Measurements from ENCODE around the gene DELE1. TPM values are rescaled to one million over a fixed set of nuclear protein-coding genes. Genes with fewer than 3 reads are reported as not detected.

Gene DELE1
- total RNA-seq (2014; rRNA removed; shearing (Covaris generic); ENCODE audit: low replicate concordance) = 100 and 124 TPM in 2 replicates

- peak; percentile 97 for DNase-seq
- Histone ChIP-seq H3K4me1 (ENCODE audit: low read length) (peaks cover 12% of the 10 kb centered on the region), H3K9me2 (replicated peaks; ENCODE audit: insufficient read depth, low read length) (no peaks in the 10 kb centered on the region), H3K36me3 (ENCODE audit: insufficient read depth, low read length) (peaks cover 23% of the 10 kb centered on the region; the same call in 1 of the 2 replicates), H3K9me3 (ENCODE audit: low read length) (no peaks in the 10 kb centered on the region), H4K20me1 (ENCODE audit: insufficient read depth, low read depth, low read length) (0 out of 2 replicates have a peak, but pooled peaks cover 3% of the 10 kb centered on the region), H3K27me3 (ENCODE audit: low read length) (no peaks in the 10 kb centered on the region), H2AFZ (ENCODE audit: low read length) (peak within 1 kb of the TSS; percentile 68; the same call in 1 of the 2 replicates), H3K4me2 (ENCODE audit: low read depth, low read length, poor library complexity, severe bottlenecking) (peak within 1 kb of the TSS; percentile 96), H3K4me3 (ENCODE audit: low read length) (peak within 1 kb of the TSS; percentile 97), H3K27ac (ENCODE audit: low read length) (peak within 1 kb of the TSS; percentile 88), H3K9ac (ENCODE audit: low read length) (peak within 1 kb of the TSS; percentile 99), H3K79me2 (ENCODE audit: low read length) (peaks cover 22% of the 10 kb centered on the region)
Observed at GRCh38 chr5:141923448-141924313, at the start of gene DELE1. Gene DELE1 (plus strand): TSS chr5:141923871. CDS start chr5:141923942, 71 bp downstream.

GRCh38 chr5:141873933-141874261, 49.8 kb upstream of the DELE1 start:
- Histone ChIP-seq H4K20me1 (ENCODE audit: insufficient read depth, low read depth, low read length) (no peaks in the 10 kb centered on the region), H2AFZ (ENCODE audit: low read length) (no peak overlapping the region), H3K4me1 (ENCODE audit: low read length) (peaks cover 2% of the 10 kb centered on the region), H3K4me2 (ENCODE audit: low read depth, low read length, poor library complexity, severe bottlenecking) (no peak overlapping the region), H3K79me2 (ENCODE audit: low read length) (no peaks in the 10 kb centered on the region), H3K9ac (ENCODE audit: low read length) (no peak overlapping the region), H3K27me3 (ENCODE audit: low read length) (no peaks in the 10 kb centered on the region), H3K4me3 (ENCODE audit: low read length) (no peak overlapping the region), H3K9me2 (replicated peaks; ENCODE audit: insufficient read depth, low read length) (no peaks in the 10 kb centered on the region), H3K36me3 (ENCODE audit: insufficient read depth, low read length) (no peaks in the 10 kb centered on the region), H3K9me3 (ENCODE audit: low read length) (no peaks in the 10 kb centered on the region), H3K27ac (ENCODE audit: low read length) (no peak overlapping the region)
- no peak for DNase-seq

- H3K27ac ChIP-seq (ENCODE audit: low read length) = no peak overlapping the region
- DNase-seq = no peak
- H3K36me3 ChIP-seq (ENCODE audit: insufficient read depth, low read length) = no peaks in the 10 kb centered on the region
- H3K9me3 ChIP-seq (ENCODE audit: low read length) = no peaks in the 10 kb centered on the region
- H3K9ac ChIP-seq (ENCODE audit: low read length) = no peak overlapping the region
- H3K4me1 ChIP-seq (ENCODE audit: low read length) = peaks cover 6% of the 10 kb centered on the region
- no peak overlapping the region for H3K4me2 ChIP-seq (ENCODE audit: low read depth, low read length, poor library complexity, severe bottlenecking)
- H2AFZ ChIP-seq (ENCODE audit: low read length) = no peak overlapping the region
- H3K4me3 ChIP-seq (ENCODE audit: low read length) = no peak overlapping the region
- H3K9me2 ChIP-seq (replicated peaks; ENCODE audit: insufficient read depth, low read length) = no peaks in the 10 kb centered on the region
- no peaks in the 10 kb centered on the region for H3K79me2 ChIP-seq (ENCODE audit: low read length)
- H4K20me1 ChIP-seq (ENCODE audit: insufficient read depth, low read depth, low read length) = no peaks in the 10 kb centered on the region
- H3K27me3 ChIP-seq (ENCODE audit: low read length) = no peaks in the 10 kb centered on the region
Observed at GRCh38 chr5:141874262-141874964, 49.3 kb upstream of the DELE1 start.

GRCh38 chr5:141875022-141875740, 48.5 kb upstream of the DELE1 start:
- Histone ChIP-seq H3K27ac (ENCODE audit: low read length) (no peak overlapping the region), H3K27me3 (ENCODE audit: low read length) (no peaks in the 10 kb centered on the region), H3K79me2 (ENCODE audit: low read length) (no peaks in the 10 kb centered on the region), H3K4me3 (ENCODE audit: low read length) (no peak overlapping the region), H3K4me2 (ENCODE audit: low read depth, low read length, poor library complexity, severe bottlenecking) (no peak overlapping the region), H3K36me3 (ENCODE audit: insufficient read depth, low read length) (no peaks in the 10 kb centered on the region), H3K9me3 (ENCODE audit: low read length) (no peaks in the 10 kb centered on the region), H2AFZ (ENCODE audit: low read length) (no peak overlapping the region), H4K20me1 (ENCODE audit: insufficient read depth, low read depth, low read length) (no peaks in the 10 kb centered on the region), H3K9ac (ENCODE audit: low read length) (no peak overlapping the region), H3K4me1 (ENCODE audit: low read length) (peaks cover 12% of the 10 kb centered on the region), H3K9me2 (replicated peaks; ENCODE audit: insufficient read depth, low read length) (no peaks in the 10 kb centered on the region)
- DNase-seq = no peak

- no peak overlapping the region for H2AFZ ChIP-seq (ENCODE audit: low read length)
- H3K9ac ChIP-seq (ENCODE audit: low read length) = no peak overlapping the region
- H3K9me3 ChIP-seq (ENCODE audit: low read length) = no peaks in the 10 kb centered on the region
- no peaks in the 10 kb centered on the region for H4K20me1 ChIP-seq (ENCODE audit: insufficient read depth, low read depth, low read length)
- H3K4me2 ChIP-seq (ENCODE audit: low read depth, low read length, poor library complexity, severe bottlenecking) = no peak overlapping the region
- H3K36me3 ChIP-seq (ENCODE audit: insufficient read depth, low read length) = no peaks in the 10 kb centered on the region
- no peaks in the 10 kb centered on the region for H3K79me2 ChIP-seq (ENCODE audit: low read length)
- DNase-seq = no peak
- no peaks in the 10 kb centered on the region for H3K27me3 ChIP-seq (ENCODE audit: low read length)
- peaks cover 12% of the 10 kb centered on the region for H3K4me1 ChIP-seq (ENCODE audit: low read length)
- no peak overlapping the region for H3K27ac ChIP-seq (ENCODE audit: low read length)
- no peak overlapping the region for H3K4me3 ChIP-seq (ENCODE audit: low read length)
- no peaks in the 10 kb centered on the region for H3K9me2 ChIP-seq (replicated peaks; ENCODE audit: insufficient read depth, low read length)
Observed at GRCh38 chr5:141875795-141876627, 47.7 kb upstream of the DELE1 start.

- Histone ChIP-seq H3K27me3 (ENCODE audit: low read length) (no peaks in the 10 kb centered on the region), H2AFZ (ENCODE audit: low read length) (no peak overlapping the region), H3K79me2 (ENCODE audit: low read length) (no peaks in the 10 kb centered on the region), H3K27ac (ENCODE audit: low read length) (no peak overlapping the region), H3K9ac (ENCODE audit: low read length) (no peak overlapping the region), H3K9me2 (replicated peaks; ENCODE audit: insufficient read depth, low read length) (no peaks in the 10 kb centered on the region), H4K20me1 (ENCODE audit: insufficient read depth, low read depth, low read length) (no peaks in the 10 kb centered on the region), H3K9me3 (ENCODE audit: low read length) (no peaks in the 10 kb centered on the region), H3K4me2 (ENCODE audit: low read depth, low read length, poor library complexity, severe bottlenecking) (no peak overlapping the region), H3K36me3 (ENCODE audit: insufficient read depth, low read length) (no peaks in the 10 kb centered on the region), H3K4me1 (ENCODE audit: low read length) (peaks cover 14% of the 10 kb centered on the region), H3K4me3 (ENCODE audit: low read length) (no peak overlapping the region)
- DNase-seq = no peak
Observed at GRCh38 chr5:141876628-141877355, 46.9 kb upstream of the DELE1 start.

GRCh38 chr5:141877356-141878185, 46.1 kb upstream of the DELE1 start:
- no peaks in the 10 kb centered on the region for H3K9me2 ChIP-seq (replicated peaks; ENCODE audit: insufficient read depth, low read length)
- H2AFZ ChIP-seq (ENCODE audit: low read length) = no peak overlapping the region
- H4K20me1 ChIP-seq (ENCODE audit: insufficient read depth, low read depth, low read length) = no peaks in the 10 kb centered on the region
- H3K4me3 ChIP-seq (ENCODE audit: low read length) = no peak overlapping the region
- no peaks in the 10 kb centered on the region for H3K79me2 ChIP-seq (ENCODE audit: low read length)
- no peaks in the 10 kb centered on the region for H3K36me3 ChIP-seq (ENCODE audit: insufficient read depth, low read length)
- H3K4me1 ChIP-seq (ENCODE audit: low read length) = peaks cover 14% of the 10 kb centered on the region
- DNase-seq = no peak
- H3K27ac ChIP-seq (ENCODE audit: low read length) = no peak overlapping the region
- H3K9me3 ChIP-seq (ENCODE audit: low read length) = no peaks in the 10 kb centered on the region
- no peak overlapping the region for H3K9ac ChIP-seq (ENCODE audit: low read length)
- no peaks in the 10 kb centered on the region for H3K27me3 ChIP-seq (ENCODE audit: low read length)
- H3K4me2 ChIP-seq (ENCODE audit: low read depth, low read length, poor library complexity, severe bottlenecking) = no peak overlapping the region

Measured in Karpas-422 (cell line).